ENCODE data around the gene ADIRF. TPM values are rescaled to one million over a fixed set of nuclear protein-coding genes. Genes with fewer than 3 reads are reported as not detected.
A peak's percentile ranks its signal among the peaks of the same experiment; 100 is the strongest.

The ADIRF gene
- total RNA-seq, 4 donors from 2014 or later = 79.1 to 131 (median 104) TPM

GRCh38 chr10:86954681-86955500 lies 13.4 kb upstream of the ADIRF start:
- Histone ChIP-seq H3K4me1 (peaks cover 60% of the 10 kb centered on the region), H3K4me3 (peak overlapping the region; percentile 31), H3K9me3 (no peaks in the 10 kb centered on the region), H3K36me3 (no peaks in the 10 kb centered on the region), H3K27ac (peak overlapping the region; percentile 75), H3K27me3 (no peaks in the 10 kb centered on the region)
- peak in 1 of 2 donors; percentile 61 for DNase-seq (ENCODE audit: low spot score in 2 of 2)
- WGBS = 60% methylated on average over 13 of the region's 13 CpGs
- TF ChIP-seq POLR2AphosphoS5 (IDR thresholded peaks at IDR 0.05) = no peak
- TF ChIP-seq CTCF (IDR thresholded peaks at IDR 0.05) = no peak
- TF ChIP-seq POLR2A (IDR thresholded peaks at IDR 0.05) = no peak
- no peak for TF ChIP-seq EP300 (IDR thresholded peaks at IDR 0.05)

GRCh38 chr10:86955501-86956194 lies 12.6 kb upstream of the ADIRF start:
- Histone ChIP-seq H3K4me1 (peaks cover 68% of the 10 kb centered on the region), H3K27ac (peak overlapping the region; percentile 75)

DNA sequence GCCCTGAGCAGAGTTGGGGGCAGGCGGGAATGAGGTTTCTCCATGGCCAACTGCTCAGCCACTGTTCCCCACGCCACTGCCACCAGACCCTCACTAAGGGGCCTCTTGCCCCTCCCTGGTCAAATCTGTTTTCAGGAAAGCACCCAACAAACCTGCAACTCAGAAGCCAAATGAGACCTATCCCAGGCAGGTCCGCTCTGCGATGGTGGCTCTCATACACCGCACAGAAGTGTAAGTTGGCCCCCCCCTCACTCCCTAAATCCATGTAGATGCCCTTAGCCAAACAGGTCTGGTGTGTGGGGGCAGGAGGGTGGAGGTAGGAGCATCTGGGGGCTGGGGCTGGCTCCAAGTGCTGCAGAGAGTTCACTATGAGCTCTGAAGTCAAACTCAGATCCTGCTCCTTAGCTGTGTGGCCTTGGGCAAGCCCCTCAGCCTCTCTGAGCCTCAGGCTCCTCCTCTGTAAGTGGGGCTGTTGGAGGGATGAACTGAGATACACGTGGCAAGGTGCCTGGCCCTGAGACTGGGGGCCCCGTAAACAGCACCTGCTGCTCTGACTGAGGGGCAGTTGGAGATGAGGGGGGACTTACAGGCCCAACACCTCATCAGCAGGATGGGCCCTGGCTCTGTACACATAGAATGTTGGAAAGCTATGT lies 12.0 kb upstream of the ADIRF start:
- no peaks in the 10 kb centered on the region for H3K27me3 ChIP-seq
- H3K4me1 ChIP-seq = peaks cover 74% of the 10 kb centered on the region
- TF ChIP-seq EP300 (IDR thresholded peaks at IDR 0.05) = no peak
- TF ChIP-seq POLR2AphosphoS5 (IDR thresholded peaks at IDR 0.05) = no peak
- TF ChIP-seq CTCF (IDR thresholded peaks at IDR 0.05) = no peak
- TF ChIP-seq POLR2A (IDR thresholded peaks at IDR 0.05) = no peak
- DNase-seq (ENCODE audit: low spot score in 2 of 2) = peak in 1 of 2 donors; percentile 60
- H3K36me3 ChIP-seq = no peaks in the 10 kb centered on the region
- no peaks in the 10 kb centered on the region for H3K9me3 ChIP-seq
- 40% methylated on average over 2 of the region's 7 CpGs for WGBS
- peak overlapping the region; percentile 31 for H3K4me3 ChIP-seq
- H3K27ac ChIP-seq = peak overlapping the region; percentile 63

More at GRCh38 chr10:86955501-86956194, 12.6 kb upstream of the ADIRF start:
- DNase-seq (ENCODE audit: low spot score in 2 of 2) = peak in 1 of 2 donors; percentile 67
- Histone ChIP-seq H3K27me3 (no peaks in the 10 kb centered on the region), H3K9me3 (no peaks in the 10 kb centered on the region), H3K36me3 (no peaks in the 10 kb centered on the region), H3K4me3 (peak overlapping the region; percentile 31)
- no peak for TF ChIP-seq EP300 (IDR thresholded peaks at IDR 0.05)
- no peak for TF ChIP-seq CTCF (IDR thresholded peaks at IDR 0.05)
- no peak for TF ChIP-seq POLR2AphosphoS5 (IDR thresholded peaks at IDR 0.05)
- TF ChIP-seq POLR2A (IDR thresholded peaks at IDR 0.05) = no peak
- WGBS = 70% methylated on average over 7 of the region's 16 CpGs

DNA sequence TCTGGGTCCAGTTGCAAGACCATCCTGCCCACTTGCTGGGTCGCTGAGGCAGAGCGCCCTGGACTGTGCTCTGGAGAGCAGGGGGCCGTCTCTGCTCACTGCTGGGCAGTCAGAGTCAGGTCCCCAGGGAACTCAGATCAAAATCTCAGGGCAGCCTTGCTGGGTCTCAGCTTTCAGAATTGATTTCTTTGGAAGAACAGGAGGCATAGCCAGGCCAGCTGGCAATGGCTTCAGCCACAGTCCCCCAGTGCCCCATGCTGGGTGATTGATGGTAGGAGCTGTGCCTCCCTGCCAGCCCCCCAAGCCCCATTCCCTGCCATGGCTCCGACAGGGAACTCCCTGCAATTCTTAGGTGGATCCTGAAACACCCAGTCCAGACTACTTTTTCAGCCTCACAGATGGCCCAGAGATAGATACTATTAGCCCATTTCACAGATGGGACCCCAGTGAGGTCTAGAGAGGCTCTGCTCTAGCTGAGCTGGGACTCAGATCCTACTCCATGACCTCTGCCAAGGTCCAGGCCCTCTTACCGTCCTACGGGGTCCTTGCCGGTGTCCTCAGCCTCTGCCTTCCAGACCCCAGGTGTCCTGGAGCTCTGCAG lies 11.3 kb upstream of the ADIRF start:
- Histone ChIP-seq H3K27ac (peak overlapping the region; percentile 63), H3K4me1 (peaks cover 78% of the 10 kb centered on the region), H3K27me3 (no peaks in the 10 kb centered on the region), H3K4me3 (peak overlapping the region; percentile 31), H3K9me3 (no peaks in the 10 kb centered on the region), H3K36me3 (no peaks in the 10 kb centered on the region)
- 87% methylated on average over 3 of the region's 7 CpGs for WGBS
- TF ChIP-seq POLR2AphosphoS5 (IDR thresholded peaks at IDR 0.05) = no peak
- no peak for TF ChIP-seq EP300 (IDR thresholded peaks at IDR 0.05)
- TF ChIP-seq POLR2A (IDR thresholded peaks at IDR 0.05) = no peak
- TF ChIP-seq CTCF (IDR thresholded peaks at IDR 0.05) = no peak
- no peak for DNase-seq (ENCODE audit: low spot score in 2 of 2)
